IgD-negative memory B cell (primary cell): ENCODE measurements around the gene FGF6. TPM values are rescaled to one million over a fixed set of nuclear protein-coding genes. Genes with fewer than 3 reads are reported as not detected.
A peak's percentile ranks its signal among the peaks of the same experiment; 100 is the strongest.

Experiments used
- H3K27ac Mint-ChIP-seq, 3 donors: one replicate each; pipeline ENCODE4 v1.8.0; 2020 to 2022; ENCODE audit warnings: mild to moderate bottlenecking in 3 of 3, mixed read lengths in 3 of 3, moderate library complexity in 1 of 3
- H3K27me3 Mint-ChIP-seq: one replicate; pipeline ENCODE4 v1.8.0; 2021; ENCODE audit warnings: mixed read lengths
- H3K36me3 Mint-ChIP-seq: one replicate; pipeline ENCODE4 v1.8.0; 2020; ENCODE audit warnings: mild to moderate bottlenecking, mixed read lengths
- H3K4me1 Mint-ChIP-seq, 3 donors: one replicate each; pipeline ENCODE4 v1.8.0; 2020 to 2022; ENCODE audit warnings: mixed read lengths in 3 of 3, mild to moderate bottlenecking in 1 of 3
- H3K4me3 Mint-ChIP-seq, 4 donors: one replicate each; pipeline ENCODE4 v1.8.0; 2020 to 2022; ENCODE audit warnings: mild to moderate bottlenecking in 4 of 4, mixed read lengths in 4 of 4, moderate library complexity in 3 of 4
- H3K9me3 Mint-ChIP-seq, 3 donors: one replicate each; pipeline ENCODE4 v1.8.0; 2020 to 2021; ENCODE audit warnings: mixed read lengths in 3 of 3, mild to moderate bottlenecking in 1 of 3
- polyA plus RNA-seq: library from polyadenylated mRNA; unstranded; fragments of 300-500 nt; fragmentation: Illumina TruSeq; gene quantifications from one replicate; pipeline ENCODE4 v1.2.3, GENCODE V29; 2021

The FGF6 gene
- polyA plus RNA-seq, 1 donor from 2014 or later, result not detected

GRCh38 chr12:4454315-4454860, 8.8 kb upstream of the FGF6 start:
- Mint-ChIP-seq H3K36me3 (peaks cover 1% of the 10 kb centered on the region), H3K27ac (no peak overlapping the region), H3K4me1 (no peaks in the 10 kb centered on the region), H3K4me3 (no peak overlapping the region), H3K9me3 (peaks cover 0 to 16% (median 11%) of the 10 kb centered on the region in 3 donors), H3K27me3 (peaks cover 33% of the 10 kb centered on the region)

- H3K4me3 Mint-ChIP-seq, result no peak overlapping the region
- peaks cover 1% of the 10 kb centered on the region for H3K36me3 Mint-ChIP-seq
- peaks cover 0 to 16% (median 11%) of the 10 kb centered on the region in 3 donors for H3K9me3 Mint-ChIP-seq
- H3K4me1 Mint-ChIP-seq, result peaks cover 0 to 1% (median 0%) of the 10 kb centered on the region in 3 donors
- peaks cover 40% of the 10 kb centered on the region for H3K27me3 Mint-ChIP-seq
- H3K27ac Mint-ChIP-seq, result no peak overlapping the region
These were observed 6.1 kb upstream of the FGF6 start for GRCh38 chr12:4451694-4452093.

GRCh38 chr12:4450551-4451112, 5.0 kb upstream of the FGF6 start:
- Mint-ChIP-seq H3K27me3 (peaks cover 42% of the 10 kb centered on the region), H3K27ac (no peak overlapping the region), H3K9me3 (peaks cover 0 to 16% (median 11%) of the 10 kb centered on the region in 3 donors), H3K4me1 (peaks cover 0 to 1% (median 0%) of the 10 kb centered on the region in 3 donors), H3K36me3 (peaks cover 1% of the 10 kb centered on the region), H3K4me3 (no peak overlapping the region)

- Mint-ChIP-seq H3K4me1 (peaks cover 0 to 1% (median 0%) of the 10 kb centered on the region in 3 donors), H3K9me3 (peaks cover 0 to 16% (median 11%) of the 10 kb centered on the region in 3 donors), H3K4me3 (no peak overlapping the region), H3K36me3 (peaks cover 1% of the 10 kb centered on the region), H3K27me3 (peaks cover 40% of the 10 kb centered on the region), H3K27ac (no peak overlapping the region)
These were observed 4.2 kb upstream of the FGF6 start for GRCh38 chr12:4449851-4450221.

- Mint-ChIP-seq H3K27ac (no peak overlapping the region), H3K9me3 (peaks cover 0 to 16% (median 11%) of the 10 kb centered on the region in 3 donors), H3K36me3 (peaks cover 1% of the 10 kb centered on the region), H3K27me3 (peaks cover 38% of the 10 kb centered on the region), H3K4me3 (no peak overlapping the region), H3K4me1 (peaks cover 0 to 1% (median 0%) of the 10 kb centered on the region in 3 donors)
These were observed 3.6 kb upstream of the FGF6 start for GRCh38 chr12:4448943-4449850.

- peaks cover 35% of the 10 kb centered on the region for H3K27me3 Mint-ChIP-seq
- H3K9me3 Mint-ChIP-seq, result peaks cover 0 to 13% (median 3%) of the 10 kb centered on the region in 3 donors
- no peak overlapping the region for H3K4me3 Mint-ChIP-seq
- H3K4me1 Mint-ChIP-seq, result peaks cover 0 to 1% (median 0%) of the 10 kb centered on the region in 3 donors
- H3K36me3 Mint-ChIP-seq, result peaks cover 1% of the 10 kb centered on the region
- no peak overlapping the region for H3K27ac Mint-ChIP-seq
These were observed 2.8 kb upstream of the FGF6 start for GRCh38 chr12:4448371-4448940.

- Mint-ChIP-seq H3K4me3 (no peak overlapping the region), H3K4me1 (peaks cover 0 to 1% (median 0%) of the 10 kb centered on the region in 3 donors), H3K27ac (no peak overlapping the region), H3K27me3 (peaks cover 40% of the 10 kb centered on the region), H3K36me3 (peaks cover 2% of the 10 kb centered on the region), H3K9me3 (peaks cover 0 to 9% (median 0%) of the 10 kb centered on the region in 3 donors)
These were observed 1.5 kb upstream of the FGF6 start for GRCh38 chr12:4447151-4447550.

GRCh38 chr12:4446335-4446734, 720 bp upstream of the FGF6 start:
- H3K9me3 Mint-ChIP-seq, result peaks cover 0 to 3% (median 0%) of the 10 kb centered on the region in 3 donors
- no peak overlapping the region for H3K4me3 Mint-ChIP-seq
- no peak overlapping the region for H3K27ac Mint-ChIP-seq
- peaks cover 0 to 1% (median 0%) of the 10 kb centered on the region in 3 donors for H3K4me1 Mint-ChIP-seq
- H3K27me3 Mint-ChIP-seq, result peaks cover 35% of the 10 kb centered on the region
- peaks cover 3% of the 10 kb centered on the region for H3K36me3 Mint-ChIP-seq

GRCh38 chr12:4444031-4444430, 1.6 kb downstream of the FGF6 start:
- H3K4me1 Mint-ChIP-seq, result peaks cover 7 to 14% (median 12%) of the 10 kb centered on the region in 3 donors
- no peak overlapping the region for H3K27ac Mint-ChIP-seq
- peaks cover 0 to 3% (median 0%) of the 10 kb centered on the region in 3 donors for H3K9me3 Mint-ChIP-seq
- peaks cover 27% of the 10 kb centered on the region for H3K27me3 Mint-ChIP-seq
- no peak overlapping the region for H3K4me3 Mint-ChIP-seq
- peaks cover 1% of the 10 kb centered on the region for H3K36me3 Mint-ChIP-seq

- H3K27me3 Mint-ChIP-seq, result peaks cover 29% of the 10 kb centered on the region
- H3K4me3 Mint-ChIP-seq, result no peak overlapping the region
- peaks cover 1% of the 10 kb centered on the region for H3K36me3 Mint-ChIP-seq
- H3K27ac Mint-ChIP-seq, result no peak overlapping the region
- peaks cover 0 to 3% (median 0%) of the 10 kb centered on the region in 3 donors for H3K9me3 Mint-ChIP-seq
- peaks cover 11 to 18% (median 17%) of the 10 kb centered on the region in 3 donors for H3K4me1 Mint-ChIP-seq
These were observed 2.0 kb downstream of the FGF6 start for GRCh38 chr12:4443616-4444015.

GRCh38 chr12:4441355-4442335, 4.0 kb downstream of the FGF6 start:
- H3K27ac Mint-ChIP-seq, result peak overlapping the region in 1 of 3 donors; percentile 31
- peaks cover 19% of the 10 kb centered on the region for H3K27me3 Mint-ChIP-seq
- H3K4me3 Mint-ChIP-seq, result no peak overlapping the region
- peaks cover 14 to 18% (median 17%) of the 10 kb centered on the region in 3 donors for H3K4me1 Mint-ChIP-seq
- peaks cover 0 to 3% (median 0%) of the 10 kb centered on the region in 3 donors for H3K9me3 Mint-ChIP-seq
- peaks cover 1% of the 10 kb centered on the region for H3K36me3 Mint-ChIP-seq

- no peak overlapping the region for H3K27ac Mint-ChIP-seq
- H3K36me3 Mint-ChIP-seq, result peaks cover 4% of the 10 kb centered on the region
- H3K4me1 Mint-ChIP-seq, result peaks cover 14 to 18% (median 17%) of the 10 kb centered on the region in 3 donors
- H3K9me3 Mint-ChIP-seq, result peaks cover 0 to 3% (median 0%) of the 10 kb centered on the region in 3 donors
- H3K27me3 Mint-ChIP-seq, result peaks cover 19% of the 10 kb centered on the region
- peak overlapping the region in 1 of 4 donors; percentile 54 for H3K4me3 Mint-ChIP-seq
These were observed 5.3 kb downstream of the FGF6 start for GRCh38 chr12:4440187-4440941.

- Mint-ChIP-seq H3K9me3 (peaks cover 0 to 3% (median 0%) of the 10 kb centered on the region in 3 donors), H3K27ac (no peak overlapping the region), H3K36me3 (peaks cover 4% of the 10 kb centered on the region), H3K4me1 (peaks cover 14 to 19% (median 18%) of the 10 kb centered on the region in 3 donors), H3K4me3 (peak overlapping the region in 3 of 4 donors; percentile 12 to 54 (median 45)), H3K27me3 (peaks cover 16% of the 10 kb centered on the region)
These were observed 5.9 kb downstream of the FGF6 start for GRCh38 chr12:4439736-4440135.
